Effector memory CD8-positive, alpha-beta T cell (primary cell): ENCODE measurements around the gene HOXC5.

Experiments
- ATAC-seq: fragments of 150-1000 bp; cut with Tn5 transposase; replicated peaks from 2 replicates; pipeline ENCODE4 v1.10.0; 2021; ENCODE audit warnings: mild to moderate bottlenecking, moderate library complexity
- DNase-seq, 3 experiments: peaks; one replicate each; pipeline ENCODE4 v3.0.0; 2021
- H3K27ac Mint-ChIP-seq, 2 donors: one replicate each; pipeline ENCODE4 v1.8.0; 2022; ENCODE audit warnings: mild to moderate bottlenecking in 2 of 2, mixed read lengths in 2 of 2, moderate library complexity in 2 of 2
- H3K27me3 Mint-ChIP-seq, 2 donors: one replicate each; pipeline ENCODE4 v1.8.0; 2022; ENCODE audit warnings: mixed read lengths in 2 of 2
- H3K36me3 Mint-ChIP-seq: one replicate; pipeline ENCODE4 v1.8.0; 2022; ENCODE audit warnings: mild to moderate bottlenecking, moderate library complexity, mixed read lengths; ENCODE audit not compliant: insufficient read depth
- H3K4me1 Mint-ChIP-seq, 2 donors: one replicate each; pipeline ENCODE4 v1.8.0; 2022; ENCODE audit warnings: low read depth in 2 of 2, mixed read lengths in 2 of 2
- H3K4me3 Mint-ChIP-seq, 2 donors: one replicate each; pipeline ENCODE4 v1.8.0; 2022; ENCODE audit warnings: mild to moderate bottlenecking in 2 of 2, mixed read lengths in 2 of 2, moderate library complexity in 2 of 2
- H3K9me3 Mint-ChIP-seq, 2 donors: one replicate each; pipeline ENCODE4 v1.8.0; 2022; ENCODE audit warnings: mixed read lengths in 2 of 2

HOXC5 gene

DNA sequence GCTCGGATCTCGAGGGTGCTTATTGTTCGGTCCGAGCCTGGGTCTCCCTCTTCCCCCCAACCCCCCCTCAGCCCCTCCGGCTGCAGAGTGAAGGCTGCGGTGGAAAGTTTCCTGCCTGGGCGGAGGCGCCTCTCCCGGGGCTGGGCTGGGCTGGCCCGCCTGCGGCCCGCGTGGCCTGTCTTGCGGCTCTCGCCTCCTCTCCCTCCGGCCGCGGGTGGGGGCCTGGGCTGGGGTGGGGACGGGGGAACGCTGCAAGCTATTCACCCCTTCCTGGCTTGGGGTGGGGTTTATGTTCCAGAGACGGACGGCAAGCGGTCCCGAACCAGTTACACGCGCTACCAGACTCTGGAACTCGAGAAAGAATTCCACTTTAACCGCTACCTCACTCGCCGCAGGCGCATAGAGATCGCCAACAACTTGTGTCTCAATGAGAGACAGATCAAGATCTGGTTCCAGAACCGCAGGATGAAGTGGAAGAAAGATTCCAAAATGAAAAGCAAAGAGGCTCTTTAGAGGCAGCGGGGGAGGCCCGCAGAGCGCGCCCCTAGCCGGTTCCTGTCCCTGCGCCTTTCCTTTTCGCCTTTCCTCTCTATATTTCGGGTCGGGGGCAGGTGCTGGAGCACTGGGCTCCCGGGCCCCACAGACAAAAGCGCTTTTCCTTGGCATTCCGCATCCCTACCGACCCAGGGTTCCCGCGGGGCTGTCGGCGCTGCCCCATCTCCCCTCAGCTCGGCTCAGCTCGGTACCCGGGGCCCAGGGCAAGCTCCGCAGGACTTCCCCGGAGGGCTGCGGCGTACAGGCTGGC is 1.3 kb downstream of the HOXC5 start:
- Mint-ChIP-seq H3K9me3 (no peaks in the 10 kb centered on the region), H3K27me3 (peaks cover 77 to 100% of the 10 kb centered on the region in 2 donors), H3K4me1 (peaks cover 17 to 19% of the 10 kb centered on the region in 2 donors), H3K4me3 (peak overlapping the region; percentile 66 to 69), H3K36me3 (peaks cover 22% of the 10 kb centered on the region), H3K27ac (no peak overlapping the region)
- peak; percentile 56 for ATAC-seq
- no peak for DNase-seq

DNA sequence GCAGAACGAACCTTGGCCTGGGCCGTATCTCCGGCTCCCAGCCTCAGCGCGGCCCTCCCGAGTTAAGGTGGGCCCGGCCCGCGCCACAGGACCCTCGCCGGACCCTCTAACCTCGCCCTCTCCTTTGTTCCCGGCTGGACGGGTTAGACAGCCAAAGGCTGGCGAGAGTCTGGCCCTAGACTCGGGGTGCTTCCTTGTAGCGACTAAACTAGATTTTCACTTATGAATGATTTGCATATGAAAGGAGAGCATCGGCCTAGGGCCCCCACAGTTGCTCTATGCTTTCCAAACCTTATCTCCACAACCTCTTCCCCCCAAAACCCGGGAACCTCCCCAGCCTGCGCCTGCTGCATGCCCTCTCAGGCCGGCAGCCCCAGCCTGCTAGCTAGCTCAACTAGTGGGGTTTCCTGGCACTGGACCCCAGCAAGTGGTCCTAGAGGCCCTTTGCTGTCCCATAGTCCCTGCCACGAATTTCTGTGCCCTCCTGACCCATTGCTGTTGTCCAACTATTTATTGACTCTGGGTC is 2.0 kb downstream of the HOXC5 start:
- peaks cover 13 to 17% of the 10 kb centered on the region in 2 donors for H3K4me1 Mint-ChIP-seq
- DNase-seq (no peak), ATAC-seq (no peak)
- H3K9me3 Mint-ChIP-seq, result no peaks in the 10 kb centered on the region
- no peak overlapping the region for H3K27ac Mint-ChIP-seq
- peaks cover 78 to 100% of the 10 kb centered on the region in 2 donors for H3K27me3 Mint-ChIP-seq
- H3K36me3 Mint-ChIP-seq, result peaks cover 22% of the 10 kb centered on the region
- peak overlapping the region; percentile 66 to 69 for H3K4me3 Mint-ChIP-seq

GRCh38 chr12:54035568-54036264 is 2.9 kb downstream of the HOXC5 start:
- Mint-ChIP-seq H3K4me1 (peaks cover 13 to 17% of the 10 kb centered on the region in 2 donors), H3K27me3 (peaks cover 78 to 100% of the 10 kb centered on the region in 2 donors), H3K4me3 (peak overlapping the region in 1 of 2 donors; percentile 66), H3K9me3 (no peaks in the 10 kb centered on the region), H3K27ac (no peak overlapping the region), H3K36me3 (peaks cover 22% of the 10 kb centered on the region)
- ATAC-seq, result no peak
- no peak for DNase-seq

GRCh38 chr12:54036620-54037359 is 3.9 kb downstream of the HOXC5 start:
- peaks cover 13 to 17% of the 10 kb centered on the region in 2 donors for H3K4me1 Mint-ChIP-seq
- no peak overlapping the region for H3K4me3 Mint-ChIP-seq
- peaks cover 71 to 100% of the 10 kb centered on the region in 2 donors for H3K27me3 Mint-ChIP-seq
- H3K27ac Mint-ChIP-seq, result no peak overlapping the region
- ATAC-seq, result no peak
- no peaks in the 10 kb centered on the region for H3K9me3 Mint-ChIP-seq
- no peak for DNase-seq
- peaks cover 18% of the 10 kb centered on the region for H3K36me3 Mint-ChIP-seq

DNA sequence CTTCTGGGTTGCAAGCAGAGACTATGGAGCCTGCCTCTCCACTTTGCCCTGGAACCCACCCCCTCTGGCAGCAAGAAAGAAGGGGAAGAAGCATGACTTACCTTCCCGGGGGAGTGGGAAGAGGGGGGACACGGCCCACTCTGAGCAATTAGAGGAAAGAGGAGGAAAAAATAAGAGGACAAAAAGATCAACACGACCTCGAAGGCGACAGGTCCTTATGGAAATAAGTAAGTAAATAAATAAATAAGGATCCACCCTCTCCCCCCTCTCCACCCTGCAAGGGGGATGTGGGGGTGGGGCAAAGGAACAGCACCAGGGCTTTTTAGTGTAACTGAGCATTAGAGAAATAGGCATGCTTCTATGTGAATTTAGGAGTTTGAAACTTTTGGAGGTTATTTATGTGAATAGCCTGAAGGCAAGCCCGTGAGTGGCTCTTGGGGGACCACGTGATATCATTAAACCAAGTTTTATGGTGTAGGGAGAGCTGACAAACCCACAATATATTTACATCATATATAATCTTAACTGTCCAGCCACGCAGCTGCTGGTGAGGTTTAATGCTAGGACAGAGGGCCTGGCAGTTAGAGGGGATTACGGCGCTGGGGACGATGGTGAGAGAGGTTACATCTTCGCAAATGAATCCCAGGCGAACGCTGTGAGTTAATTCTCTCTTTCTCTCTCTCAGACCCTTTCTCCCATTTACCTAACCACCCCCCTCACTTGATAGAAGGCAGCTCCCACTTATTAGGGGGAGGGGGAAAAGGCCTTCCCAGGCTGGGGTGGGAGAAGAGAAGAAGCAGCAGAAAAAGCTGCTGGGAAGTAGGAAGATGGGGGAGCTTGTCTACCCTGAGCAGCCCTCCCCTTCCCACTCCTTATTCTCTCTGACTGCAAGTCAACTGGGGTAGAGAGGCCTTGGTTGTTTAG is 4.8 kb downstream of the HOXC5 start:
- Mint-ChIP-seq H3K27me3 (peaks cover 63 to 100% of the 10 kb centered on the region in 2 donors), H3K4me1 (peaks cover 11 to 16% of the 10 kb centered on the region in 2 donors), H3K27ac (no peak overlapping the region), H3K36me3 (peaks cover 13% of the 10 kb centered on the region), H3K4me3 (no peak overlapping the region), H3K9me3 (no peaks in the 10 kb centered on the region)
- DNase-seq, result no peak
- ATAC-seq, result no peak

DNA sequence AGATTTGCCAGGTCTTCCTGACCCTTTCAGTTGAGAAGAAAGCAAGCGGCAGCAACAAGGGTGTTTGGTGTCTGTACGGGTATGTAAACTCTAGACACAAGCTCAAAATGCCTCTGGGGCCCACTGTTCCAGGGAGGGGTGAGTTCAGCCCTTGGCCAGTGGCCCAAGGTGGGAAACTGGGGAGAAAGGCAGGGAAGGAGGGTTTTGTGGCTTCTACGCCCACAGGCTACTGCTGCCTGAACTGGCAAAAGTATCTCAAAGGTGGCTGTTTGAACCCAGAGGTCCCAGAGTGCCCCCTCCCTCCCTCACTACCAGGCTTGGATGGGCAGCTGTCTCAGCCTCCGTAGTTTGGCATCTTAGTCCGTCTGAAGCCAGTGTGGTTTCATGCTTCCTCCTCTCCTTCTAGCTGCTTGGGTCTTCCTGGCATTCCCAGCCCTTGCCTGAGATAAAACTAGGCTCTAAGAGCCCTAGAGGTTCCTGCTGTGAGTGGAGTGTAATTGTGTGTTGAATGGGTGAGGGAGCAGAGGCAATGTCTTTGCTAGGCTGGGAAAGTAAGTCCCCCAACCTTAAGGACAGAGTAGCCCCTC is 5.5 kb downstream of the HOXC5 start:
- no peak overlapping the region for H3K4me3 Mint-ChIP-seq
- H3K9me3 Mint-ChIP-seq, result no peaks in the 10 kb centered on the region
- H3K36me3 Mint-ChIP-seq, result peaks cover 7% of the 10 kb centered on the region
- no peak overlapping the region for H3K27ac Mint-ChIP-seq
- peaks cover 55 to 100% of the 10 kb centered on the region in 2 donors for H3K27me3 Mint-ChIP-seq
- ATAC-seq (no peak), DNase-seq (no peak)
- peaks cover 7 to 8% of the 10 kb centered on the region in 2 donors for H3K4me1 Mint-ChIP-seq

GRCh38 chr12:54038871-54039414 is 6.1 kb downstream of the HOXC5 start:
- no peak for DNase-seq
- no peak overlapping the region for H3K4me3 Mint-ChIP-seq
- peaks cover 5 to 11% of the 10 kb centered on the region in 2 donors for H3K4me1 Mint-ChIP-seq
- ATAC-seq, result no peak
- H3K27me3 Mint-ChIP-seq, result peaks cover 59 to 100% of the 10 kb centered on the region in 2 donors
- H3K9me3 Mint-ChIP-seq, result no peaks in the 10 kb centered on the region
- no peak overlapping the region for H3K27ac Mint-ChIP-seq
- peaks cover 4% of the 10 kb centered on the region for H3K36me3 Mint-ChIP-seq

DNA sequence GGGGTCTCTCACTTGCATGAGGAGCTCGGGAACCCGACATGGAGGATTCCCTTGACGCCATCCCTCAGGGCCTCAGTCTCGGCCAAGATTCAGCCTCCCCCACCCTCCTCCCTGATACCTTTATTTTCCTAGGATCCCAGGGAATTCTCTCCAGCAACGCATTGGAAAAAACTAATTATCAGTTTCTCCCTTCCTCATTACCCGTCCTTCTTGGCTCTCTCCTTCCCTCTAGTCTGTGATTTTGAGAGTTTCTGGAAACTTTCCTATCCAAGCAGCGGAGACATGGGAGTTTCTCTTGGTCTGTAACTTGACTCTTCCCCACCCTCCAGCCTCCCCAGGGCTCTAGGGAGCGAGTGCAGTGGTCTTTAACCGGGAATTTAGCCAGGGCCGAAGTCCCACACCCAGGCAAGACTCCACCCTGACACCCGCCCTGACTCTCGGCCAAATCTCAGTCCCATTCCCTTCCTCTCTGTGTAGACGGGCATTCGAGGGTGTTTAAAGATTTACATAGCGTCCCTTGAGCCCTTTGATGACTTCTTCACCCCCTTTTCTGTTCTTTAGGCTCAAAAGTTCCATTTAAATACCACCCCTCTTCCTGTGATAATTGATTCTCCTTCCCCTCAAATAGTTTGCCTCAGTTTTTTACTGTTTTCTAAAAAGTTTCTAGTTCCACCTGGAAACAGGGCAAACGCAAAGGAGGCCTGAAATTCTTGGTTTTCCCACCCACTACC is 6.7 kb downstream of the HOXC5 start:
- no peak overlapping the region for H3K27ac Mint-ChIP-seq

GRCh38 chr12:54040148-54040494 is 7.3 kb downstream of the HOXC5 start:
- Mint-ChIP-seq H3K27ac (no peak overlapping the region), H3K4me3 (no peak overlapping the region), H3K9me3 (no peaks in the 10 kb centered on the region), H3K4me1 (peaks cover under 1 to 10% of the 10 kb centered on the region in 2 donors), H3K27me3 (peaks cover 66 to 100% of the 10 kb centered on the region in 2 donors), H3K36me3 (peaks cover under 1% of the 10 kb centered on the region)
- DNase-seq (no peak), ATAC-seq (no peak)

More for the DNA sequence above, 6.7 kb downstream of the HOXC5 start:
- Mint-ChIP-seq H3K4me3 (no peak overlapping the region), H3K9me3 (no peaks in the 10 kb centered on the region), H3K4me1 (peaks cover 4 to 13% of the 10 kb centered on the region in 2 donors), H3K27me3 (peaks cover 65 to 100% of the 10 kb centered on the region in 2 donors), H3K36me3 (peaks cover 4% of the 10 kb centered on the region)
- no peak for ATAC-seq
- no peak for DNase-seq

- H3K4me1 Mint-ChIP-seq, result peaks cover 0 to 10% of the 10 kb centered on the region in 2 donors
- no peak for ATAC-seq
- no peak overlapping the region for H3K27ac Mint-ChIP-seq
- no peak overlapping the region for H3K4me3 Mint-ChIP-seq
- no peaks in the 10 kb centered on the region for H3K9me3 Mint-ChIP-seq
- H3K27me3 Mint-ChIP-seq, result peaks cover 66 to 100% of the 10 kb centered on the region in 2 donors
- DNase-seq, result no peak
- no peaks in the 10 kb centered on the region for H3K36me3 Mint-ChIP-seq
Observed at GRCh38 chr12:54040648-54041047, 7.8 kb downstream of the HOXC5 start.

DNA sequence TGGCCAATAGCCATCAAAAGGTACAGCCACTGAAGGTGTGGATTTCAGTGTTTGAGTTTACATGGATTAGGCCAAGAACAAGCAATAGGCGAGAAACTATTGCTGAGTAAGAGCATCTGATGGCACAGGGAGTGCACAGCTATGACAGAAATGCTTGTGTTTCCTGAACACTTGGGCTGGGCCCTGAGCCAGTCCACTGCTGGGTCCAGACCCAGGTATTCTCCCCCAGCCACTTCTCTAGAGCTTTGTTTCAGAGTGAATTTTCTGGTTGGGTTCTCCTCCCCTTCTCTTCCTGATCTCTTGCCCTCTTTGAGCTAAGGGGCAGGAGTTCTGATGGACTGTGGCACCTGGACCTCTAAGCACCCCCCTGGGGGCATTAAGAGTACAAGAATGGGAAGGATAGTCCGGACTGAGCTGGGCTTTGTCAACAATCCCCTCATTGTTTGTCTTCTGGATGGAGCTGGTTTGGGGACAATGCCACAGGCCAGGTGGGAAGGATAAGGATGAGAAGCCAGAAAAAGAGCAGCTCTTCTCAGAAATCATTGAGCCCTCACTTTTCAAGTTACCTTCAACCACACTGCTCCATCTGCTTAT is 8.3 kb downstream of the HOXC5 start:
- Mint-ChIP-seq H3K4me3 (no peak overlapping the region), H3K4me1 (peaks cover 0 to 10% of the 10 kb centered on the region in 2 donors), H3K27ac (no peak overlapping the region), H3K27me3 (peaks cover 68 to 100% of the 10 kb centered on the region in 2 donors), H3K36me3 (no peaks in the 10 kb centered on the region), H3K9me3 (no peaks in the 10 kb centered on the region)
- ATAC-seq, result no peak
- no peak for DNase-seq
